ENCODE data around the gene CNFN. TPM values are rescaled to one million over a fixed set of nuclear protein-coding genes. Genes with fewer than 3 reads are reported as not detected.
"Not testable (repeated sequence)": the region's sequence is repeated elsewhere in the genome, so short reads cannot be mapped to it uniquely, and the experiment has no call there.

CNFN gene
- total RNA-seq, 1 experiment from 2014 or later: 7.1 TPM

DNA sequence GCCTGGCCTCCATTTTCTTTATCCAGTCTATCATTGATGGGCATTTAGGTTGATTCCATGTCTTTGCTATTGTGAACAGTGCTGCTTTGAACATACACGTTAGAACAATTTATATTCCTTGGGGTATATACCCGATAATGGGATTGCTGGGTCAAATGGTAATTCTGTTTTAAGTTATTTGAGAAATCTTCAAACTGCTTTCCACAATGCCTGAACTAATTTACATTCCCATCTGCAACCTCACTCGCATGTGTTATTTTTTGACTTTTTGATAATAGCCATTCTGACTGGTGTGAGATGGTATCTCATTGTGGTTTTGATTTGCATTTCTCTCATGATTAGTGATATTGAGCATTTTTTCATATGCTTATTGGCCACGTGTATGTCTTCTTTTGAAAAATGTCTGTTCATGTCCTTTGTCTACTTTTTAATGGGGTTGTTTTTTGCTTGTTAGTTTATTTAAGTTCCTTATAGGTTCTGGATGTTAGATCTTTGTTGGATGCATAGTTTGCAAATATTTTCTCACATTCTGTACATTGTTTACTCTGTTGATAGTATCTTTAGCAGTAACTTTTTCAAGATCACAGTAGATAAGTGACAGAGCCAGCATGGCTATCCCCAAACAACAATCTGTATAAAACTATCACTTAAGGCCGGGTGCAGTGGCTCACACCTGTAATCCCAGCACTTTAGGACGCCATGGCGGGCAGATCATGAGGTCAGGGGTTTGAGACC lies 50.8 kb downstream of the CNFN start:
- H3K4me3 Mint-ChIP-seq; H3K9ac ChIP-seq (ENCODE audit: extremely low read depth, insufficient read length, low read length); H3K4me1 Mint-ChIP-seq; H3K9me3 Mint-ChIP-seq; H4K20me1 ChIP-seq (ENCODE audit: control insufficient read depth, insufficient read depth, insufficient read length); H3K18ac ChIP-seq (ENCODE audit: insufficient read length, low read depth, low read length); H2AK5ac ChIP-seq (ENCODE audit: insufficient read length, low read length); H3K4me1 ChIP-seq (ENCODE audit: insufficient read depth, low read length); H3K27ac ChIP-seq (ENCODE audit: insufficient read length, low read depth, low read length); H3K79me1 ChIP-seq (ENCODE audit: insufficient read depth, low read depth, low read length, poor library complexity, severe bottlenecking); H4K91ac ChIP-seq (ENCODE audit: insufficient read length, low read depth, low read length); H3K9me3 ChIP-seq (ENCODE audit: control insufficient read depth, low read depth, low read length); H3K4me2 ChIP-seq (ENCODE audit: insufficient read depth, insufficient read length, low read length); H3K27ac Mint-ChIP-seq; DNase-seq; H3K23me2 ChIP-seq (ENCODE audit: insufficient read length, low read depth, low read length, poor library complexity, severe bottlenecking); H2BK120ac ChIP-seq (ENCODE audit: low read depth, low read length, poor library complexity, severe bottlenecking); H3K27me3 ChIP-seq (ENCODE audit: insufficient read depth, low read length); H2AFZ ChIP-seq (ENCODE audit: low read length); H3K14ac ChIP-seq (ENCODE audit: insufficient read depth, low read length); H4K8ac ChIP-seq (replicated peaks; ENCODE audit: insufficient read length, low read depth, low read length); H3K56ac ChIP-seq (ENCODE audit: insufficient read length, low read depth, low read length); H3K79me2 ChIP-seq (ENCODE audit: insufficient read depth, low read length); H3T11ph ChIP-seq (ENCODE audit: low read length); H2BK20ac ChIP-seq (ENCODE audit: low read depth, low read length, poor library complexity, severe bottlenecking); H2BK5ac ChIP-seq (ENCODE audit: insufficient read length, low read length); H2BK12ac ChIP-seq (ENCODE audit: insufficient read length, low read depth, low read length); H3K23ac ChIP-seq (ENCODE audit: insufficient read length, low read depth, low read length); H3K4ac ChIP-seq (ENCODE audit: low read depth, low read length); H2BK15ac ChIP-seq (ENCODE audit: low read depth, low read length); H4K5ac ChIP-seq (ENCODE audit: insufficient read length, low read depth, low read length); H3K27me3 Mint-ChIP-seq (ENCODE audit: low read depth): not testable (repeated sequence)
- WGBS (ENCODE audit: extremely low coverage, insufficient read length, low lambda C conversion rate): no CpG with 5 or more reads among the region's 7 CpGs
- peaks cover 4 to 22% (median 8%) of the 10 kb centered on the region in 3 experiments; a peak in 5 of 7 replicates for H3K36me3 Mint-ChIP-seq (ENCODE audit: insufficient read depth in 1 of 3, low read depth in 3 of 3)

Small RNA genes within 50 kb of the gene (microRNA-seq; reads per million reads assigned to microRNA genes)
- not detected for gene MIR8077 (ENCODE audit: borderline microRNAs expressed)

Other genes with a start within 250 kb of the CNFN start
- 32.3 and 33.2 TPM in 2 replicates for gene DEDD2, start 172.6 kb downstream of the CNFN start, total RNA-seq (2021)
- gene ZNF526, start 170.0 kb downstream of the CNFN start, total RNA-seq (2021): 20.5 and 23.4 TPM in 2 replicates
- 52.4 and 53.7 TPM in 2 replicates for gene GSK3A, start 147.7 kb downstream of the CNFN start, total RNA-seq (2021)
- gene ERF, start 135.2 kb downstream of the CNFN start, total RNA-seq (2021): 120 and 126 TPM in 2 replicates
- 54.0 and 56.0 TPM in 2 replicates for gene CIC, start 121.0 kb downstream of the CNFN start, total RNA-seq (2021)
- gene PRR19, start 88.2 kb downstream of the CNFN start, total RNA-seq (2021): 2.9 and 3.2 TPM in 2 replicates
- gene PAFAH1B3, start 87.7 kb downstream of the CNFN start, total RNA-seq (2021): 109 and 113 TPM in 2 replicates
- gene TMEM145, start 77.0 kb downstream of the CNFN start, total RNA-seq (2021): 2.8 and 4.5 TPM in 2 replicates
- gene MEGF8, start 64.7 kb downstream of the CNFN start, total RNA-seq (2021): 28.4 and 28.8 TPM in 2 replicates
- 5.7 and 6.3 TPM in 2 replicates for gene LIPE, start 37.1 kb upstream of the CNFN start, total RNA-seq (2021)
- gene CXCL17, start 52.6 kb upstream of the CNFN start, total RNA-seq (2021): not detected in 2 replicates
- gene CEACAM1, start 138.2 kb upstream of the CNFN start, total RNA-seq (2021): 0.94 and 1.5 TPM in 2 replicates
- gene CEACAM8, start 204.6 kb upstream of the CNFN start, total RNA-seq (2021): not detected in 2 replicates

All from H9 (cell line).